Measurements from ENCODE around the gene COL4A1.

COL4A1 gene

DNA sequence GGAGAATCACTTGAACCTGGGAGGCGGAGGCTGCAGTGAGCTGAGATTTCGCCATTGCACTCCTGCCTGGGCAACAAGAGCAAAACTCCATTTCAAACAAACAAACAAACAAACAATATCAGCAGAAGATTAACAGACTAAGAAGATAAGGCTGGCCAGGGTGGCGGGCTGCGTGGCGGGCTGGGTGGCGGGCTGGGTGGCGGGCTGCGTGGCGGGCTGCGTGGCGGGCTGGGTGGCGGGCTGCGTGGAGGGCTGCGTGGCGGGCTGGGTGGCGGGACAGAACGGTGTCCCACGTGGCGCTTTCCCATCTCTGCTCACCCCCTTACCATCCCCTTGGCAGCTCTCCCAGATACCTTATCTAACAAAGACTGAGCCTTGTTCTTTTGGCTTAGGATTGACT, 196.2 kb downstream of the COL4A1 start:
- no peak overlapping the region for H3K27ac ChIP-seq (ENCODE audit: low read depth, low read length)
- no peak overlapping the region for H3K56ac ChIP-seq (ENCODE audit: low read length)
- H2BK15ac ChIP-seq (replicated peaks; ENCODE audit: low read depth) = no peak overlapping the region
- no peak overlapping the region for H2AK5ac ChIP-seq (ENCODE audit: low read length)
- H3K23ac ChIP-seq (ENCODE audit: low read length) = no peak overlapping the region
- H3K4me3 ChIP-seq (ENCODE audit: low read length) = no peak overlapping the region
- no peaks in the 10 kb centered on the region for H3K79me2 ChIP-seq (ENCODE audit: control insufficient read depth, insufficient read depth, low read length)
- H4K5ac ChIP-seq (ENCODE audit: low read length) = no peak overlapping the region
- H4K8ac ChIP-seq (ENCODE audit: low read depth, low read length) = no peak overlapping the region
- no peaks in the 10 kb centered on the region for H3K36me3 ChIP-seq (ENCODE audit: control insufficient read depth, insufficient read depth, low read length)
- H3K18ac ChIP-seq (ENCODE audit: low read length) = no peak overlapping the region
- no CpG with 5 or more reads among the region's 19 CpGs for WGBS (ENCODE audit: extremely low coverage, insufficient coverage, low lambda C conversion rate)
- no peaks in the 10 kb centered on the region for H3K79me1 ChIP-seq (ENCODE audit: low read length)
- H3K9ac ChIP-seq (ENCODE audit: low read length) = no peak overlapping the region
- H2BK5ac ChIP-seq (ENCODE audit: low read length) = no peak overlapping the region
- no peaks in the 10 kb centered on the region for H3K27me3 ChIP-seq (ENCODE audit: insufficient read depth, low read length, poor library complexity)
- no peaks in the 10 kb centered on the region for H3K4me1 ChIP-seq (ENCODE audit: control insufficient read depth, low read depth, low read length)
- no peak overlapping the region for H2BK120ac ChIP-seq (ENCODE audit: low read depth, low read length)
- no peak overlapping the region for H3K4ac ChIP-seq (ENCODE audit: low read depth, low read length)
- no peak for DNase-seq
- H3K4me2 ChIP-seq (ENCODE audit: low read length) = no peak overlapping the region

DNA sequence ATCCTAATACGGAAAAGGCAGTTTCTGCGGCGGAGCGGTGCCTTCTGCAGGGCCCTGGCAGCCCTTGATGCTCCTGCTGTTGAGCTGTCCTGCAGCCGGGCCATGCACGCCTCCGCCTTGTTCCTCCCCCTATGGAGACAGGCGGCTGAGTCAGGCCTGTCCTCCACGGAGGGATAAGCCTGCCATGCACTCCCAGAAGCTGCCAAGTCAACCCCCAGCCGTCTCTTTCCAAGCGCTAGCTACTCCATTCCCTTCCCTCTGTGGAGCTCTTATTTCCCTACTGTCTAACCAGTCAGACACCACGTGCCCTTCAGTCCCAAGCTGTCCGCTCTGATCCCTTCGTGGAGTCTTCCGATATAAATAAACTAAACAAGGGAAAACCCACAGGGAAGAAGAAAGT, 197.0 kb downstream of the COL4A1 start:
- no CpG with 5 or more reads among the region's 15 CpGs for WGBS (ENCODE audit: extremely low coverage, insufficient coverage, low lambda C conversion rate)
- H4K8ac ChIP-seq (ENCODE audit: low read depth, low read length) = no peak overlapping the region
- H3K36me3 ChIP-seq (ENCODE audit: control insufficient read depth, insufficient read depth, low read length) = no peaks in the 10 kb centered on the region
- no peak overlapping the region for H3K9ac ChIP-seq (ENCODE audit: low read length)
- peak; percentile 65 for DNase-seq
- H3K4me3 ChIP-seq (ENCODE audit: low read length) = no peak overlapping the region
- no peak overlapping the region for H2AK5ac ChIP-seq (ENCODE audit: low read length)
- no peaks in the 10 kb centered on the region for H3K27me3 ChIP-seq (ENCODE audit: insufficient read depth, low read length, poor library complexity)
- H3K4ac ChIP-seq (ENCODE audit: low read depth, low read length) = no peak overlapping the region
- no peak overlapping the region for H3K4me2 ChIP-seq (ENCODE audit: low read length)
- H4K5ac ChIP-seq (ENCODE audit: low read length) = no peak overlapping the region
- no peak overlapping the region for H3K23ac ChIP-seq (ENCODE audit: low read length)
- no peak overlapping the region for H3K18ac ChIP-seq (ENCODE audit: low read length)
- H3K4me1 ChIP-seq (ENCODE audit: control insufficient read depth, low read depth, low read length) = no peaks in the 10 kb centered on the region
- H3K56ac ChIP-seq (ENCODE audit: low read length) = no peak overlapping the region
- H2BK5ac ChIP-seq (ENCODE audit: low read length) = no peak overlapping the region
- H3K27ac ChIP-seq (ENCODE audit: low read depth, low read length) = no peak overlapping the region
- H3K79me1 ChIP-seq (ENCODE audit: low read length) = no peaks in the 10 kb centered on the region
- no peak overlapping the region for H2BK15ac ChIP-seq (replicated peaks; ENCODE audit: low read depth)
- no peaks in the 10 kb centered on the region for H3K79me2 ChIP-seq (ENCODE audit: control insufficient read depth, insufficient read depth, low read length)
- H2BK120ac ChIP-seq (ENCODE audit: low read depth, low read length) = no peak overlapping the region

DNA sequence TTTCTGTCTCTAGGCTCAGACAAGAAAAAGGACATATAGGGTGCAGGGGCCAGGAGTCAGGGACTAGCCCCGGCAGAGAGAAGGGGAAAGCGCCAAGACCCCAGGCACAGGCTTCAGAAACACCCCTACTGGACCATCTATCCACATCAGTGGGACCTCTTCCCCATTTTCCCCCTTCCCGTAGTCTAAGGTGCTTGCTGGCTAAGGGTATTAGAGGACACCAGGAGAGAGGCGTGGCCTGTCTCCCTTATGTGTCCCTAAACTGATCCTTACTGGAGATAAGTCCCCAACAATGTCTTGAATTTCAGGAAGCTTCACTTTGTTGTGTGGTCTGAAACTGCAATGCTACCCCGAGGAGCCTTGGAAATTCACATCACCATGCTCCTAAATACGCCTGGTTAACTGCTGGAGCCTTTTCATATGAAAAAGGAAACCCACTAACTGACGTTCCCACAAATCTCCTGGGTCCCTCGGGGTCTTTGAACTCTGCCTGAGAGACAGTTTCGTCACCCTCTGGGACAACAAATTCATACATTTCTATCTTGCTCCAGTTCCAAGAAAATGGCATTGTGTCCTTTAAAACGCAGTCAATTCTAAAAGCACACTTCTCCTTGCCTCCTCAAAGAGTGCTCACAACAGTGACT, 197.7 kb downstream of the COL4A1 start:
- no peaks in the 10 kb centered on the region for H3K79me1 ChIP-seq (ENCODE audit: low read length)
- no peak overlapping the region for H3K4me2 ChIP-seq (ENCODE audit: low read length)
- H3K27ac ChIP-seq (ENCODE audit: low read depth, low read length) = no peak overlapping the region
- H3K36me3 ChIP-seq (ENCODE audit: control insufficient read depth, insufficient read depth, low read length) = no peaks in the 10 kb centered on the region
- no peak overlapping the region for H2BK120ac ChIP-seq (ENCODE audit: low read depth, low read length)
- H2BK15ac ChIP-seq (replicated peaks; ENCODE audit: low read depth) = no peak overlapping the region
- no peak overlapping the region for H2AK5ac ChIP-seq (ENCODE audit: low read length)
- H3K23ac ChIP-seq (ENCODE audit: low read length) = no peak overlapping the region
- no peak overlapping the region for H4K5ac ChIP-seq (ENCODE audit: low read length)
- peak overlapping the region; percentile 36 for H3K56ac ChIP-seq (ENCODE audit: low read length)
- no peaks in the 10 kb centered on the region for H3K79me2 ChIP-seq (ENCODE audit: control insufficient read depth, insufficient read depth, low read length)
- H3K4me1 ChIP-seq (ENCODE audit: control insufficient read depth, low read depth, low read length) = no peaks in the 10 kb centered on the region
- WGBS (ENCODE audit: extremely low coverage, insufficient coverage, low lambda C conversion rate) = no CpG with 5 or more reads among the region's 10 CpGs
- peak overlapping the region; percentile 13 for H3K9ac ChIP-seq (ENCODE audit: low read length)
- H3K18ac ChIP-seq (ENCODE audit: low read length) = no peak overlapping the region
- H2BK5ac ChIP-seq (ENCODE audit: low read length) = no peak overlapping the region
- H4K8ac ChIP-seq (ENCODE audit: low read depth, low read length) = no peak overlapping the region
- H3K27me3 ChIP-seq (ENCODE audit: insufficient read depth, low read length, poor library complexity) = no peaks in the 10 kb centered on the region
- DNase-seq = peak; percentile 58
- no peak overlapping the region for H3K4ac ChIP-seq (ENCODE audit: low read depth, low read length)
- no peak overlapping the region for H3K4me3 ChIP-seq (ENCODE audit: low read length)

GRCh38 chr13:110108348-110109139, 198.4 kb downstream of the COL4A1 start:
- peak; percentile 91 for DNase-seq
- no CpG with 5 or more reads among the region's 6 CpGs for WGBS (ENCODE audit: extremely low coverage, insufficient coverage, low lambda C conversion rate)
- no peak overlapping the region for H3K4me3 ChIP-seq (ENCODE audit: low read length)

GRCh38 chr13:110107568-110108347, 199.2 kb downstream of the COL4A1 start:
- Histone ChIP-seq H3K4me3 (ENCODE audit: low read length) (no peak overlapping the region), H3K79me1 (ENCODE audit: low read length) (no peaks in the 10 kb centered on the region), H3K4ac (ENCODE audit: low read depth, low read length) (no peak overlapping the region), H4K5ac (ENCODE audit: low read length) (no peak overlapping the region), H3K27me3 (ENCODE audit: insufficient read depth, low read length, poor library complexity) (no peaks in the 10 kb centered on the region), H3K4me2 (ENCODE audit: low read length) (no peak overlapping the region), H4K8ac (ENCODE audit: low read depth, low read length) (no peak overlapping the region), H2BK120ac (ENCODE audit: low read depth, low read length) (no peak overlapping the region), H3K79me2 (ENCODE audit: control insufficient read depth, insufficient read depth, low read length) (no peaks in the 10 kb centered on the region), H3K56ac (ENCODE audit: low read length) (no peak overlapping the region), H2BK15ac (replicated peaks; ENCODE audit: low read depth) (no peak overlapping the region), H3K9ac (ENCODE audit: low read length) (no peak overlapping the region), H3K23ac (ENCODE audit: low read length) (no peak overlapping the region), H3K36me3 (ENCODE audit: control insufficient read depth, insufficient read depth, low read length) (no peaks in the 10 kb centered on the region), H2AK5ac (ENCODE audit: low read length) (no peak overlapping the region), H2BK5ac (ENCODE audit: low read length) (no peak overlapping the region), H3K27ac (ENCODE audit: low read depth, low read length) (no peak overlapping the region), H3K18ac (ENCODE audit: low read length) (no peak overlapping the region), H3K4me1 (ENCODE audit: control insufficient read depth, low read depth, low read length) (no peaks in the 10 kb centered on the region)
- no CpG with 5 or more reads among the region's 22 CpGs for WGBS (ENCODE audit: extremely low coverage, insufficient coverage, low lambda C conversion rate)
- peak; percentile 70 for DNase-seq

More at GRCh38 chr13:110108348-110109139, 198.4 kb downstream of the COL4A1 start:
- H4K8ac ChIP-seq (ENCODE audit: low read depth, low read length) = no peak overlapping the region
- H3K9ac ChIP-seq (ENCODE audit: low read length) = no peak overlapping the region
- no peak overlapping the region for H3K4me2 ChIP-seq (ENCODE audit: low read length)
- no peak overlapping the region for H2BK120ac ChIP-seq (ENCODE audit: low read depth, low read length)
- H3K27me3 ChIP-seq (ENCODE audit: insufficient read depth, low read length, poor library complexity) = no peaks in the 10 kb centered on the region
- H3K79me1 ChIP-seq (ENCODE audit: low read length) = no peaks in the 10 kb centered on the region
- no peak overlapping the region for H3K18ac ChIP-seq (ENCODE audit: low read length)
- no peak overlapping the region for H2AK5ac ChIP-seq (ENCODE audit: low read length)
- no peak overlapping the region for H3K4ac ChIP-seq (ENCODE audit: low read depth, low read length)
- no peaks in the 10 kb centered on the region for H3K79me2 ChIP-seq (ENCODE audit: control insufficient read depth, insufficient read depth, low read length)
- H3K23ac ChIP-seq (ENCODE audit: low read length) = no peak overlapping the region
- H4K5ac ChIP-seq (ENCODE audit: low read length) = no peak overlapping the region
- H2BK15ac ChIP-seq (replicated peaks; ENCODE audit: low read depth) = no peak overlapping the region
- H3K36me3 ChIP-seq (ENCODE audit: control insufficient read depth, insufficient read depth, low read length) = no peaks in the 10 kb centered on the region
- H3K27ac ChIP-seq (ENCODE audit: low read depth, low read length) = no peak overlapping the region
- H3K56ac ChIP-seq (ENCODE audit: low read length) = no peak overlapping the region
- H3K4me1 ChIP-seq (ENCODE audit: control insufficient read depth, low read depth, low read length) = no peaks in the 10 kb centered on the region
- no peak overlapping the region for H2BK5ac ChIP-seq (ENCODE audit: low read length)
